Medulla oblongata (tissue), 1 donor: ENCODE data around the gene CMTR1.
"Not testable (repeated sequence)": the region's sequence is repeated elsewhere in the genome, so short reads cannot be mapped to it uniquely, and the experiment has no call there.

Experiments
- DNase-seq: peaks from one replicate; pipeline ENCODE4 v3.0.0-alpha.2; 2015; ENCODE audit errors: extremely low spot score

CMTR1 gene

GRCh38 chr6:37432916-37433656, at the start of gene CMTR1:
Gene CMTR1, plus strand, starts transcription at chr6:37433221. Its CDS starts 2,409 bp downstream, at chr6:37435630.
- DNase-seq = peak; percentile 89

- DNase-seq = no peak
These were observed 44.4 kb upstream of the CMTR1 start for GRCh38 chr6:37388578-37388977.

DNA sequence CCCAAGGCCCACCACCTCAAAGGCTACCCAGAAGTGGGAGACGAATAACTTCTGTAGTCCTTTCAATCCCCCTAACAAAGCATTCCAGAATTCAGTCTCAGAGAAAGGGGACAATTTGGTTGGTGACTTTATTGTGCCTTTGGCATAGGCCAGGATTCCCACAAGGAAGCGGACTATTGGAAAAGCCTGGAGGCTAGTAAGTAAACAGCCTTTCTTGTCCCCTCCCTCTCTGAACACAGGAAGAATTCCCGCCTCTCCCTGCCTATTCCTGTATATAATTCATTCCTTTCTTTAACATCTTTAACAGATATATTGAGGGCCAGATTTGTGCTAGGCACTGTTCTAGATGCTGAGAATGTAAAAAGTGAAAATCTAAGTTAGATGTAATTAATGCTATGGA, 43.2 kb upstream of the CMTR1 start:
- DNase-seq = no peak

GRCh38 chr6:37391120-37391519, 41.9 kb upstream of the CMTR1 start:
- DNase-seq = no peak

GRCh38 chr6:37392821-37393220, 40.2 kb upstream of the CMTR1 start:
- DNase-seq = no peak

DNA sequence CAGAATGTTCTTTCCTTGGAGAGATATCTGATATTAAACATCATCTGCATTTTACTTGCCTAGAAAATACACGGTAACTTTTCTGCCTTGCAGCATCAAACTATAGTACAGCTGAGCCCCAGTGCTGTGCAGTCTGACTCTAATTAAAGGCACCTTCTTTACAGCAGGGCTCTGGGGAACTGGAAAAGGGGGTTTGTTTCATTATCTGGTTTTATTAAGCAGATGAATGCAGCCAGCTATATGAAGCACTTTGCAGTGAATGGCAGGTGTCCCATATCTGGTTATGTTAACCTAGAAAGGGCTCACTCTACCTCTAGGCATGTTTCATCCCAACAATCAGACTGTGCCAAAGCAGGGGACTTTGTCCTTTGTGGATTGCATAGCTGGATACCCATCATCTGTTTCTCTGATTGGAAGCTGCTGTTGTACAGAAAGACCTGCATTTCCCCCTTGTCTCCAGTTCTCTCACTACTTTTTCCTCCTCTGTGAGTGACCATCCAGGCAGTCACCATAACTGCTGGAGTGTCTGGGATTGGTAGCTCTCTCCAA, 39.6 kb upstream of the CMTR1 start:
- DNase-seq = no peak

DNA sequence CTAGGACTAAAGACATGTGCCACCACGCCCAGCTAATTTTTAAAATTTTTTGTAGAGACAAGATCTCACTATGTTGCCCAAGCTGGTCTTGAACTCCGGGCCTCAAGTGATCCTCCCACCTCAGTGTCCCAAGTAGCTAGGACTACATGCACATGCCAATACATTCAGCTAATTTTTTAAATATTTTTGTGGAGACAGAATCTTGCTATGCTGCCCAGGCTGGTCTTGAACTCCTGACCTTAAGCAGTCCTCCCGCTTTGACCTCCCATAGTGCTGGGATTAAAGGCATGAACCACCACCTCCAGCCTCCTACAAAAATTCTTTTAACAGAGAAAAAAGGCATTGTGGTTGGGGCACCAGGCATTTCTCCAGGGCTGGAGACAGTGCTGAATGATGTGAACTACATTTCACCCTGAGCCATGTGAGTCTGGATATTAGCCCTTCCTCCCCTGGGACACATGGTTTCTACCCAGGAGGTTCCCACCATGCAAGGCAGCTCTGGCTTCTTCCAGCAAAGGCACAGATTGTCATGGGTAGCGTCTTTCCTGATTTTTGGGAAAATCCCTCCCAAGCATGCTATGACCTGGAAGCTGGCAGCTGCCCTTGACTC, 36.3 kb upstream of the CMTR1 start:
- no peak for DNase-seq

GRCh38 chr6:37399131-37399530, 33.9 kb upstream of the CMTR1 start:
- DNase-seq = no peak

DNA sequence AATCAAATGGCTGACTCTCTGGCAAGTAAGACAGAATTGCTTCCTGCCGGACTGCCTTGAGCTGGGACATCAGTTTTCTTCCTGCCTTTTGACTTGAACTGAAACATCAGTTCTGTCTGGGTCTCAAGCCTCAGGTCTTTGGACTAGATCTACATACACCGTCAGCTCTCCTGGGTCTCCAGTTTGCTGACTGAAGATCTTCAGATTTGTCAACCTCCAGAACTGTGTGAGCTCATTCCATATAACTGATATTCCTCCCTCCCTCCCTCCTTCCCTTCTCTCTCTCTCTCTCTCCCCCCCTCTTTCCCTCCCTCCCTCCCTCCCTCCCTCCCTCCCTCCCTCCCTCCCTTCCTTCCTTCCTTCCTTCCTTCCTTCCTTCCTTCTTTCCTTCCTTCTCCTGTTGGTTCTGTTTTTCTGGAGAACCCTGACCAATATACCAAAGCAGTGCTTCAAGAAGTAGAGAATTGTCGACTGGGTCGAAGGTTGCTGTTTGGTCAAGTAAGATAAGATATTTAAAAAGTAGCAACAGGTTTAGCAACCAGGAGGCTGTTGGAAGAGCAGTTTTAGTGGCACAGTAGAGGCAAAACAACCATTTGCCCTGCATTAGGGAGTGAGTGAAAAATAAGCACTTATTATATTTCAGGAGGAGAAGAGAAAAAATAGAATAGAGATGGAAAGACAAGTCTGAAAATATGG, 33.1 kb upstream of the CMTR1 start:
- DNase-seq = no peak

DNA sequence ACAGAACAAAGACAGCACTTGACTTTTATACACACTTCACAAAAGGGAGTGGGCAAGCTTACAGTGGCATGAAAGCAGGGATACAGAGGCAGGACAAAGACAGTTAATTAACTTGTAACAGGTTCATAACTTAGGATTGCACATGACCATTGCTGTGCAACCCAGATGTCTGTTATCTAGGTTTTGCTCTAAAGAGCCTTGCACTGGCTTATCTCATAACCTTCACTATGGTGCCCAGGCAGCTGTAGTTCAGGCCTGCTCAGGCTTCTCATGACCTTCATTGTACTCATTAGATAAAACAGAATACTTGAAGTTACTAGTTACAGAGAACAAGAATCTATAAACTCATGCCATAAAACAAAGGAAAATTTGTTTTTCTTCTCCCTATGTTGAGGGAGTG, 31.4 kb upstream of the CMTR1 start:
- DNase-seq = not testable (repeated sequence)

DNA sequence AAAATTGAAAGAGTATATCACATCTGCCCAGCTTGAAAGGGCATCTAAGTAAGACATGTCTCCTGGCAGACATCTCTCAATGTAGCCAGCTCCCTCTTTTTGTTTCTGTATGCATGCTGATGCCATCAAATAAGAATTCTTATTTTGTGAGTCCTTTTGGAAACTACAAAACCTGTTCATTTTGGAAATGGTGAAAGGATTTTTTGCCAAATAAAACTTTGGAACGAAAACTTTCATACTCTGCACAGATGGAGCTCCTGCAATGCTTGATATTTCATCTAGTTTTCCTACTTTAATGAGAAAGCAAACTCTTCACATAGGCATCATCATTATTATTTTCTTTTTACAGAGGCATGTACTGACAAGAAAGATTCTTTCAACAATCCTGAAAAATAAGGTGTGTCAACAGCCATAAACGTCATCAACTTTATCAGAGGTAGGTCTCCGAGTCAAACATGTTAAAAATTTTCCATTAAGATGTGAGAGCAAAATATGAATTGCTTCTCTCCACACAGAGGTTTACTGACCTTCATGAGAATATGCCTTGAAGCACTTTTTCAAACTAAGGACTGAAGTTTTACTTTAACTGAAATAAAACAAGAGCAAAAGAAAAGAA, 26.2 kb upstream of the CMTR1 start:
- DNase-seq = no peak

DNA sequence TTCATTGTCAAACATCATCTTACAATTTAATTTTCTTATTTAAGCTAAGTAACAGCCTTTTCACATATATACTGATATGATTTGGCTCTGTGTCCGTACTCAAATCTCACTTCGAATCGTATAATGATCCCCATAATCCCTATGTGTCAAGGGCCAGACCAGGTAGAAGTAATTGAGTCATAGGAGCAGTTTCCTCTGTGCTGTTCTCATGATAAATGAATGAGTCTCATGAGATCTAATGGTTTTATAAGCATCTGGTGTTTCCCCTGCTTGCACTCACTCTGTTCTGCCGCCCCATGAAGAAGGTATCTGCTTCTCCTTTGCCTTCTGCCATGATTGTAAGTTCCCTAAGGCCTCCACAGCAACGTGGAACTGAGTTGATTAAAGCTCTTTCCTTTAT, 25.1 kb upstream of the CMTR1 start:
- DNase-seq = no peak

DNA sequence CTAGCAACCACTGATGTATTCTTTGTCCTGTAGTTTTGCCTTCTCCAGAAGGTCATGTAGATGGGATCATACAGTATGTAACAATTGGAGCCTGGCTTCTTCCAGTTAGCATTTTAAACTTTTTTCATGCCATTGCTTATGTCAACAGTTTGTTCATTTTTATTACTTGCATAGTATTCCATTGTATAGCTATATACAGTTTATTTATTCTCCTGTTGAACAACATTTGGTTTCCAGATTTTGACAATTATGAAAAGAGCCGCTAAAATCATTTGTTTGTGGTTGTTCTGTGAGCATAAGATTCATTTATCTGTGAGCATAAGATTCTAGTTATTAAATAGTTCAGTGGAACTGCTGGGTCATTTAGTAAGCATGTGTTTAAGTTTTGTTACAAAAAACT, 23.5 kb upstream of the CMTR1 start:
- DNase-seq = no peak

DNA sequence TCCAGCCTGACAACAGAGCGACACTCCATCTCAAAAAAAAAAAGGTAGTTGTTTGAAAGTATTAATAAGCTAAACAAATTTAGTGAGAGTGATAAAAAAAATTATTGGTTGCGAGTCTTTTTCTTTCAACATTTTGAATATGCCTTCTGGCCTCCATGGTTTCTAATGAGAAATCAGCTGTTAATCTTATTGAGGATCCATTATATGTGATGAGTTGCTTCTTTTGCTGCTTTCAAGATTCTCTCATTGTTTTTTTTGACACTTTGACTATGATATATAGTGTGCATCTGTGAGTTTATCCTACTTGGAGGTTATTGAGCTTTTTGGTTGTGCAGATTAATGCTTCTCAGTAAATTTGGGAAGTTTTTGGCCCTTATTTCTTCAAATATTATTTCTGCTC, 15.6 kb upstream of the CMTR1 start:
- no peak for DNase-seq

GRCh38 chr6:37418722-37419121, 14.3 kb upstream of the CMTR1 start:
- DNase-seq = no peak

DNA sequence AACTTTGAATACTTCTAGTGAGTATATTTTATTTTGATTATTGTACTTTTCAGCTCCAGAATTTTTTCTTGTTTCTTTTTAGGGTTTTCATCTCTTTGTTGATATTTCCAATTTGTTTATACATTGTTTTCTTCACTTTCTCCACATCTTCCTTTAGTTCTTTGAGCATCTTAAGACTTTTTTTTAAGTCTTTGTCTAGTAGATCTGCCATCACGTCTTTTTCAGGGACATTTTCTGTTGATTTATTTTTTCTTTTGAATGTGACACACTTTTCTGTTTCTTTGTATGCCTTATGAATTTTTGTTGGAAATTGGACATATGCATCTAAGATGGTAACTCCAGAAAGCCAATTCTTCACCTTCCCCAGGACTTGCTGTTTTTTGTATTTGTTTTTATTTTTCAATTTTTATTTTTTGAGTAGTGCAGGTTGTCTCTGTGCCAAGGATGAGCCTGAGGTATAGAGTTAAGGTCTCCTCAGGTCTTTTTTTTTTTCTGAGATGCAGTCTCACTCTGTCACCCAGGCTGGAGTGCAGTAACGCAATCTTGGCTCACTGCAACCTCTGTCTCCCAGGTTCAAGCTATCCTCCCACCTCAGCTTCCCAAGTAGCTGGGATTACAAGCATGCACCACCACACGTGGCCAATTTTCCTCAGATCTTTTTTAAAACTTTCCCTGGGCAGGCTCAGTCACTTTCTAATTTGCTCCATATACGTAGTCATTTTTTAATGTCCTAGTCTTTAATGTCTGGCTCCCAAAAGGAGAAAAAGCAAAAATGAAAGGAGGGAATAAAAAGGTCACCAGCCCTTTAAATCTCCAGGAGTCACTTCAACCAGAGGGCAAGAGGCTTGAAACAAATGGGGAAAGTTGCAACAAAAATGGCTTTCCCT, 6.7 kb upstream of the CMTR1 start:
- DNase-seq = no peak

DNA sequence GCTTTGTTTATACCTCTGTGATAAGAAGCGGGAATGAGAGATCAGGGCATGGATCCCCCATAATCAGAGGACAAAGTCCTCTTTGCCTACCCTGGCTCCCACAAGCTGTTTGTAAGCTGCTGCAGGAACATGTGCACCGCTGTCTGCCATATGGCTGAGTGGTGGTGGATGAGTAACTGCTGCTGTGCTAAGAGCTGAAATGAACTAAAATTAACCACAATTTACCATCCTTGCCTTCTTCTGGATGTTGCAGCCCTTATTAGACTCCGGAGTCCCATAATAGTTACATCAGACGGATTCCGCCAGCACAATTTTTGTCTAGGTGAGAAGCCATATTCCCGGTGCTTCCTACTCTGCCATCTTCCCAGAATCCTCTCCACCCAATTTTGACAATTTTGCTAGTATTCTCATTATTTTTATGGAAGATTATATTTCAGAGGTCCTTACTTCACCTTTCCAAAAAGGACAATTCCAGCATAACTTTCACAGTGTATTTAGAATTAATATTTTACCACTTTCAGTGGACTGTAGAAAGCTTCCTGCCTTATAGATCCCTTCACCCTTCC, 6.0 kb upstream of the CMTR1 start:
- no peak for DNase-seq

GRCh38 chr6:37429352-37429750, 3.7 kb upstream of the CMTR1 start:
- no peak for DNase-seq

- no peak for DNase-seq
These were observed 468 bp upstream of the CMTR1 start for GRCh38 chr6:37432590-37432915.

GRCh38 chr6:37433657-37434271, 743 bp downstream of the CMTR1 start:
- DNase-seq = peak; percentile 50

GRCh38 chr6:37435373-37435772, 2.4 kb downstream of the CMTR1 start:
- DNase-seq = no peak
